PC-9 (cell line): ENCODE measurements around the gene HSPA12B. TPM values are rescaled to one million over a fixed set of nuclear protein-coding genes. Genes with fewer than 3 reads are reported as not detected.

ENCODE experiments used
- BruUV-seq: library from RNA; stranded (reverse); fragments of 400-500 nt; replicated peaks from 2 replicates; lab custom pipeline; 2021; lab: Mats Ljungman, UMichigan
- CTCF ChIA-PET: fragments of 300-600 bp; sonication (Branson Sonifier 250); formaldehyde crosslinking; loops from one replicate; lab custom pipeline; 2022; ENCODE audit warnings: antibody characterized with exemption; lab: Charles Lee
- POLR2A ChIA-PET: fragments of 300-600 bp; sonication (Branson Sonifier 250); formaldehyde crosslinking; loops from one replicate; lab custom pipeline; 2022; ENCODE audit warnings: antibody characterized with exemption; ENCODE audit not compliant: unreplicated experiment; lab: Charles Lee
- DNase-seq, 2 experiments: peaks; one replicate each; pipeline versions ENCODE4 v3.0.0 to v3.0.0-alpha.2; 2015 to 2022; ENCODE audit warnings: mixed read lengths in 1 of 2
- H2AFZ ChIP-seq: fragments of 200-600 bp; sonication (generic); 2 replicates; pipeline ENCODE4 v1.8.1; 2017; ENCODE audit warnings: antibody characterized with exemption
- H3F3A ChIP-seq: fragments of 200-600 bp; sonication (generic); 2 replicates; pipeline ENCODE4 v1.8.1; 2017; ENCODE audit warnings: antibody characterized with exemption, mild to moderate bottlenecking, low read depth; ENCODE audit not compliant: insufficient read depth
- H3K27ac ChIP-seq: fragments of 200-600 bp; sonication (generic); 2 replicates; pipeline ENCODE4 v1.6.1; 2016; ENCODE audit warnings: mixed run types
- H3K27me3 ChIP-seq: fragments of 200-600 bp; sonication (generic); 2 replicates; pipeline ENCODE4 v1.6.1; 2016; ENCODE audit warnings: low read depth, mixed run types; ENCODE audit not compliant: insufficient read depth
- H3K36me3 ChIP-seq: fragments of 200-600 bp; sonication (generic); 2 replicates; pipeline ENCODE4 v1.6.1; 2016; ENCODE audit warnings: low read depth, mixed run types
- H3K4me1 ChIP-seq: fragments of 200-600 bp; sonication (generic); replicated peaks from 2 replicates; pipeline ENCODE4 v1.6.1; 2016; ENCODE audit warnings: mixed run types; ENCODE audit not compliant: insufficient read depth
- H3K4me2 ChIP-seq: fragments of 200-600 bp; sonication (generic); 2 replicates; pipeline ENCODE4 v1.6.1; 2017; ENCODE audit warnings: mixed run types
- H3K4me3 ChIP-seq: fragments of 200-600 bp; sonication (generic); 2 replicates; pipeline ENCODE4 v1.6.1; 2016; ENCODE audit warnings: mixed run types
- H3K79me2 ChIP-seq: fragments of 200-600 bp; sonication (generic); 2 replicates; pipeline ENCODE4 v1.6.1; 2017; ENCODE audit warnings: low read depth, mixed run types
- H3K9me2 ChIP-seq: fragments of 200-600 bp; sonication (generic); 2 replicates; pipeline ENCODE4 v1.8.1; 2017; ENCODE audit warnings: mild to moderate bottlenecking; ENCODE audit not compliant: insufficient read depth
- H3K9me3 ChIP-seq: fragments of 200-600 bp; sonication (generic); 2 replicates; pipeline ENCODE4 v1.8.1; 2016; ENCODE audit warnings: low read depth; ENCODE audit not compliant: insufficient read depth
- H4K20me1 ChIP-seq: fragments of 200-600 bp; sonication (generic); 2 replicates; pipeline ENCODE4 v1.8.1; 2017; ENCODE audit not compliant: insufficient read depth
- EZH2 ChIP-seq: fragments of 200-600 bp; sonication (generic); IDR thresholded peaks from 2 replicates; pipeline ENCODE4 v1.8.0; 2017; ENCODE audit warnings: antibody characterized with exemption, low read depth
- intact Hi-C: fragments of 100-400 bp; cut with micrococcal nuclease; formaldehyde crosslinking; loops from one replicate; pipeline ENCODE4 v1.10.0; 2022; ENCODE audit not compliant: unreplicated experiment
- total RNA-seq: library from RNA; stranded (reverse); gene quantifications from 2 replicates; pipeline ENCODE4 v1.2.3, GENCODE V29; 2021
- TF ChIP-seq, protein P1 (sequence below): fragments of 200-600 bp; sonication (generic); conservative IDR thresholded peaks from 2 replicates; pipeline ENCODE4 v1.6.1; 2017; ENCODE audit warnings: mixed run types, antibody characterized with exemption, mild to moderate bottlenecking, moderate library complexity

Gene HSPA12B
- total RNA-seq, 1 experiment from 2014 or later: not detected

DNA sequence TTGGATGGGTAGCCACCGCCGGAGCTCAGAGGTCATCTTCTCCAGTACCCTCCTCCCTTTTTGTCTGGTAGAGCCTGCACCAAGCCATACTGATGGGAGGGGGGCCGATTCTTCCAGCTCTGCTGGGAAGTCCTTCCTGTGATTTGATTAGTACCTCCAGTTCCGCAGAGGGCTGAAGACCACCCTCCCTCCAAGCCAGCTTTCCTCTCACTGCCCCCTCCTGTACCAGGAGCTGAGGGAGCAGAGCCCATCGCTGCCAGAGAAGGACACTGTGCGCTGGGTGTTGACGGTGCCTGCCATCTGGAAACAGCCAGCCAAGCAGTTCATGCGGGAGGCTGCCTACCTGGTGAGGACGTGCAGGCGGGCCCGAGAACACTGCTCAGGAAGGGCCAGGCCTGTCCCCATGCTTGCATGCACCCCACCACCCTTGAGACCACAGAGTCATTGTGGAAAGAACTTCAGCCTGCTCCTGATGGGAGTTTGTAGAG lies 13.2 kb downstream of the HSPA12B start:
- DNase-seq: no peak
- BruUV-seq: no TSS peak
- Histone ChIP-seq H3K4me3 (no peak overlapping the region; the same call in 1 of the 2 replicates), H3K4me2 (0 out of 2 replicates have a peak overlapping the region, but pooled peaks have one; percentile 74), H3K9me2 (no peaks in the 10 kb centered on the region), H2AFZ (no peak overlapping the region), H3K36me3 (no peaks in the 10 kb centered on the region), H3K4me1 (no peaks in the 10 kb centered on the region), H3K27me3 (no peaks in the 10 kb centered on the region), H3F3A (peaks cover 10% of the 10 kb centered on the region; the same call in 1 of the 2 replicates), H3K9me3 (no peaks in the 10 kb centered on the region), H4K20me1 (no peaks in the 10 kb centered on the region), H3K27ac (no peak overlapping the region), H3K79me2 (no peaks in the 10 kb centered on the region)
- intact Hi-C loops: no loop called here
- TF ChIP-seq, protein P1, sequence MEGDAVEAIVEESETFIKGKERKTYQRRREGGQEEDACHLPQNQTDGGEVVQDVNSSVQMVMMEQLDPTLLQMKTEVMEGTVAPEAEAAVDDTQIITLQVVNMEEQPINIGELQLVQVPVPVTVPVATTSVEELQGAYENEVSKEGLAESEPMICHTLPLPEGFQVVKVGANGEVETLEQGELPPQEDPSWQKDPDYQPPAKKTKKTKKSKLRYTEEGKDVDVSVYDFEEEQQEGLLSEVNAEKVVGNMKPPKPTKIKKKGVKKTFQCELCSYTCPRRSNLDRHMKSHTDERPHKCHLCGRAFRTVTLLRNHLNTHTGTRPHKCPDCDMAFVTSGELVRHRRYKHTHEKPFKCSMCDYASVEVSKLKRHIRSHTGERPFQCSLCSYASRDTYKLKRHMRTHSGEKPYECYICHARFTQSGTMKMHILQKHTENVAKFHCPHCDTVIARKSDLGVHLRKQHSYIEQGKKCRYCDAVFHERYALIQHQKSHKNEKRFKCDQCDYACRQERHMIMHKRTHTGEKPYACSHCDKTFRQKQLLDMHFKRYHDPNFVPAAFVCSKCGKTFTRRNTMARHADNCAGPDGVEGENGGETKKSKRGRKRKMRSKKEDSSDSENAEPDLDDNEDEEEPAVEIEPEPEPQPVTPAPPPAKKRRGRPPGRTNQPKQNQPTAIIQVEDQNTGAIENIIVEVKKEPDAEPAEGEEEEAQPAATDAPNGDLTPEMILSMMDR: no peak
- TF ChIP-seq EZH2: no peak
- POLR2A ChIA-PET: no interaction called here
- CTCF ChIA-PET: interaction anchor here (0.7 to 1.0 kb wide), 3 partner anchors 17 to 23 kb away, joined by 3 to 4 read pairs (median 3); partner anchors contain the start of gene ADISSP

DNA sequence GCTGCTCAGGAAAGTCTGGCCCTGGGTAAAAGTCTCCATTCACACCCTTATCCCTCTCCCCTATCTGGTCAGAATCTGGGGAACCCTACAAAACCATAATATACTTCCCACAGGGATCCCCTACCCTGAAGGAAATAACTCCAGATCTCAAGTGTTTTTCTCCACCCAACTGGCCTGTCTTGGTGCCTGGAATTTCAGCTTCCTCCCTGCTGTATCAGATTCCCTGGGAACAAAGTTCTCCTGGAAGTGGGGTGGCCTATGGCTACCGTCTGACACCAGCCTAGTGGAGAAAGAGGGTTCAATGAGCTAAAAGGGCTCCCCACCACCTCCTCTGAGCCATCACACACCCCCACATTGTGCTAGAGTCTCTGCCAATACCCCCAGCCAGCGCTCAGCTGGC lies 15.0 kb downstream of the HSPA12B start:
- ChIA-PET CTCF (interaction anchor here (0.5 to 1.1 kb wide), 4 partner anchors 19 to 301 kb away, joined by 3 to 8 read pairs (median 3); no protein-coding TSS in a partner anchor), POLR2A (no interaction called here)
- Histone ChIP-seq H2AFZ (no peak overlapping the region), H3K36me3 (no peaks in the 10 kb centered on the region), H4K20me1 (no peaks in the 10 kb centered on the region), H3K4me1 (no peaks in the 10 kb centered on the region), H3K79me2 (no peaks in the 10 kb centered on the region), H3K4me3 (no peak overlapping the region), H3K4me2 (no peak overlapping the region), H3K9me2 (no peaks in the 10 kb centered on the region), H3K27ac (no peak overlapping the region), H3K9me3 (no peaks in the 10 kb centered on the region), H3K27me3 (no peaks in the 10 kb centered on the region), H3F3A (peaks cover 10% of the 10 kb centered on the region; the same call in 1 of the 2 replicates)
- no peak for TF ChIP-seq EZH2
- TF ChIP-seq, protein P1: no peak
- intact Hi-C loops: no loop called here
- DNase-seq: no peak
- no TSS peak for BruUV-seq

DNA sequence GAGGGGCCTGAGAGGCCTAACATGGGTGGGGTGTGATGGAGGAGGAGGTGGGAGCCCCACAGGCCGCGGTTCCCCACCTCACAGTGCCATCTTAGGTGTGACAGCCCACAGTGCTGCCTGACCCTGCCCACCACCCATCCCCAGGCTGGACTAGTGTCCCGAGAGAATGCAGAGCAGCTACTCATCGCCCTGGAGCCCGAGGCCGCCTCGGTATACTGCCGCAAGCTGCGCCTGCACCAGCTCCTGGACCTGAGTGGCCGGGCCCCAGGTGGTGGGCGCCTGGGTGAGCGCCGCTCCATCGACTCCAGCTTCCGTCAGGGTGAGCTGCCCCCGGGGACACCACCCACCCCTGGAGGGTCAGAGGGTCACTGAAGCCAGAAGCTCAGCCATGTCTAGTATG lies 15.6 kb downstream of the HSPA12B start:
- H3F3A ChIP-seq: peaks cover 10% of the 10 kb centered on the region; the same call in 1 of the 2 replicates
- no TSS peak for BruUV-seq
- H3K36me3 ChIP-seq: no peaks in the 10 kb centered on the region
- POLR2A ChIA-PET: no interaction called here
- H4K20me1 ChIP-seq: no peaks in the 10 kb centered on the region
- no peak overlapping the region for H3K27ac ChIP-seq
- intact Hi-C loops: no loop called here
- CTCF ChIA-PET: interaction anchor here (1.1 kb wide), 1 partner anchor 40 kb away, joined by 3 read pairs; no protein-coding TSS in a partner anchor
- no peak for DNase-seq
- TF ChIP-seq, protein P1: no peak
- TF ChIP-seq EZH2: no peak
- H3K4me2 ChIP-seq: no peak overlapping the region
- H3K9me2 ChIP-seq: no peaks in the 10 kb centered on the region
- H3K4me1 ChIP-seq: no peaks in the 10 kb centered on the region
- no peak overlapping the region for H3K4me3 ChIP-seq
- H3K79me2 ChIP-seq: no peaks in the 10 kb centered on the region
- no peak overlapping the region for H2AFZ ChIP-seq
- H3K27me3 ChIP-seq: no peaks in the 10 kb centered on the region
- no peaks in the 10 kb centered on the region for H3K9me3 ChIP-seq
